ENCODE measurements around the gene EML6. TPM values are rescaled to one million over a fixed set of nuclear protein-coding genes. Genes with fewer than 3 reads are reported as not detected.

EML6 gene
- total and polyA plus RNA-seq, 10 of the 15 experiments (the other 5 are each of a cell fraction or from before 2014, with no cell fraction given): 0.09 to 0.67 (median 0.21) TPM

- POLR2A ChIA-PET: no interaction called here
- Histone ChIP-seq H3K4me3 (no peak overlapping the region), H3K27ac (ENCODE audit: control insufficient read depth, insufficient read depth) (no peak overlapping the region), H2AFZ (ENCODE audit: control insufficient read depth, low read depth, low read length) (no peak overlapping the region), H3K27me3 (replicated peaks in 1 of 2; ENCODE audit: control insufficient read depth in 2 of 2, insufficient read depth in 2 of 2, low read length in 1 of 2) (no peaks in the 10 kb centered on the region), H3K9me3 (replicated peaks; ENCODE audit: control insufficient read depth, insufficient read depth, low read length) (peaks cover 2% of the 10 kb centered on the region; the same call in 2 of the 3 replicates), H3K4me1 (ENCODE audit: control insufficient read depth, insufficient read depth, low read length) (no peaks in the 10 kb centered on the region), H4K20me1 (ENCODE audit: control insufficient read depth, insufficient read depth) (no peaks in the 10 kb centered on the region), H3K9ac (ENCODE audit: control insufficient read depth, insufficient read depth, low read length) (no peak overlapping the region), H3K79me2 (ENCODE audit: control insufficient read depth, insufficient read depth, low read length) (no peaks in the 10 kb centered on the region), H3K4me2 (ENCODE audit: control insufficient read depth, insufficient read depth) (no peak overlapping the region), H3K36me3 (ENCODE audit: control insufficient read depth in 2 of 2, insufficient read depth in 2 of 2, low read length in 1 of 2) (no peaks in the 10 kb centered on the region)
- RAD21 ChIA-PET (ENCODE audit: unreplicated experiment): no interaction called here
- CTCF ChIA-PET: interaction anchor here (1.6 kb wide), 1 partner anchor 63 kb away, joined by 6 read pairs; no protein-coding TSS in a partner anchor
- ATAC-seq: no peak
- no TSS peak for BruUV-seq (replicated peaks)
- DNase-seq (ENCODE audit: low read depth, low spot score): no peak
- in situ Hi-C loops (cut with MboI) (no loop called here), intact Hi-C loops (cut with micrococcal nuclease; ENCODE audit: unreplicated experiment) (no loop called here)
- SMC1A ChIA-PET (ENCODE audit: uncharacterized antibody, unreplicated experiment): interaction anchor here (1.0 kb wide), 1 partner anchor 12 kb away, joined by 5 read pairs; no protein-coding TSS in a partner anchor
- no peak for FAIRE-seq
- no peak for TF ChIP-seq NFYA (IDR thresholded peaks at IDR 0.05; ENCODE audit: borderline replicate concordance, low read depth, low read length)
- TF ChIP-seq MTA2 (IDR thresholded peaks at IDR 0.05; ENCODE audit: low read depth): no peak
- TF ChIP-seq CBX3 (IDR thresholded peaks at IDR 0.05; ENCODE audit: borderline replicate concordance, low read depth): no peak
- no peak for TF ChIP-seq ZBTB4 (CRISPR knock-in tag; IDR thresholded peaks at IDR 0.05)
- TF ChIP-seq POU2F2 (IDR thresholded peaks at IDR 0.05; ENCODE audit: borderline replicate concordance, low read depth, low read length): no peak
- TF ChIP-seq RCOR1 (conservative IDR thresholded peaks at IDR 0.05; ENCODE audit: low read depth, low read length): no peak
- TF ChIP-seq NBN (IDR thresholded peaks at IDR 0.05): no peak
- no peak for TF ChIP-seq IKZF2 (IDR thresholded peaks at IDR 0.05)
- TF ChIP-seq, protein P1, sequence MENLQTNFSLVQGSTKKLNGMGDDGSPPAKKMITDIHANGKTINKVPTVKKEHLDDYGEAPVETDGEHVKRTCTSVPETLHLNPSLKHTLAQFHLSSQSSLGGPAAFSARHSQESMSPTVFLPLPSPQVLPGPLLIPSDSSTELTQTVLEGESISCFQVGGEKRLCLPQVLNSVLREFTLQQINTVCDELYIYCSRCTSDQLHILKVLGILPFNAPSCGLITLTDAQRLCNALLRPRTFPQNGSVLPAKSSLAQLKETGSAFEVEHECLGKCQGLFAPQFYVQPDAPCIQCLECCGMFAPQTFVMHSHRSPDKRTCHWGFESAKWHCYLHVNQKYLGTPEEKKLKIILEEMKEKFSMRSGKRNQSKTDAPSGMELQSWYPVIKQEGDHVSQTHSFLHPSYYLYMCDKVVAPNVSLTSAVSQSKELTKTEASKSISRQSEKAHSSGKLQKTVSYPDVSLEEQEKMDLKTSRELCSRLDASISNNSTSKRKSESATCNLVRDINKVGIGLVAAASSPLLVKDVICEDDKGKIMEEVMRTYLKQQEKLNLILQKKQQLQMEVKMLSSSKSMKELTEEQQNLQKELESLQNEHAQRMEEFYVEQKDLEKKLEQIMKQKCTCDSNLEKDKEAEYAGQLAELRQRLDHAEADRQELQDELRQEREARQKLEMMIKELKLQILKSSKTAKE (IDR thresholded peaks at IDR 0.05; ENCODE audit: low read depth, poor library complexity, severe bottlenecking): no peak
- TF ChIP-seq, protein P2, sequence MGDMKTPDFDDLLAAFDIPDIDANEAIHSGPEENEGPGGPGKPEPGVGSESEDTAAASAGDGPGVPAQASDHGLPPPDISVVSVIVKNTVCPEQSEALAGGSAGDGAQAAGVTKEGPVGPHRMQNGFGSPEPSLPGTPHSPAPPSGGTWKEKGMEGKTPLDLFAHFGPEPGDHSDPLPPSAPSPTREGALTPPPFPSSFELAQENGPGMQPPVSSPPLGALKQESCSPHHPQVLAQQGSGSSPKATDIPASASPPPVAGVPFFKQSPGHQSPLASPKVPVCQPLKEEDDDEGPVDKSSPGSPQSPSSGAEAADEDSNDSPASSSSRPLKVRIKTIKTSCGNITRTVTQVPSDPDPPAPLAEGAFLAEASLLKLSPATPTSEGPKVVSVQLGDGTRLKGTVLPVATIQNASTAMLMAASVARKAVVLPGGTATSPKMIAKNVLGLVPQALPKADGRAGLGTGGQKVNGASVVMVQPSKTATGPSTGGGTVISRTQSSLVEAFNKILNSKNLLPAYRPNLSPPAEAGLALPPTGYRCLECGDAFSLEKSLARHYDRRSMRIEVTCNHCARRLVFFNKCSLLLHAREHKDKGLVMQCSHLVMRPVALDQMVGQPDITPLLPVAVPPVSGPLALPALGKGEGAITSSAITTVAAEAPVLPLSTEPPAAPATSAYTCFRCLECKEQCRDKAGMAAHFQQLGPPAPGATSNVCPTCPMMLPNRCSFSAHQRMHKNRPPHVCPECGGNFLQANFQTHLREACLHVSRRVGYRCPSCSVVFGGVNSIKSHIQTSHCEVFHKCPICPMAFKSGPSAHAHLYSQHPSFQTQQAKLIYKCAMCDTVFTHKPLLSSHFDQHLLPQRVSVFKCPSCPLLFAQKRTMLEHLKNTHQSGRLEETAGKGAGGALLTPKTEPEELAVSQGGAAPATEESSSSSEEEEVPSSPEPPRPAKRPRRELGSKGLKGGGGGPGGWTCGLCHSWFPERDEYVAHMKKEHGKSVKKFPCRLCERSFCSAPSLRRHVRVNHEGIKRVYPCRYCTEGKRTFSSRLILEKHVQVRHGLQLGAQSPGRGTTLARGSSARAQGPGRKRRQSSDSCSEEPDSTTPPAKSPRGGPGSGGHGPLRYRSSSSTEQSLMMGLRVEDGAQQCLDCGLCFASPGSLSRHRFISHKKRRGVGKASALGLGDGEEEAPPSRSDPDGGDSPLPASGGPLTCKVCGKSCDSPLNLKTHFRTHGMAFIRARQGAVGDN (IDR thresholded peaks at IDR 0.05): no peak
- TF ChIP-seq IRF4 (IDR thresholded peaks at IDR 0.05; ENCODE audit: low read depth, low read length): no peak
- TF ChIP-seq ZSCAN29 (IDR thresholded peaks at IDR 0.05): no peak
Measured at GRCh38 chr2:54775710-54776109, 52.2 kb downstream of the EML6 start.

Measured in GM12878 (cell line).